ENCODE data around the gene ABRACL. TPM values are rescaled to one million over a fixed set of nuclear protein-coding genes. Genes with fewer than 3 reads are reported as not detected.

Gene ABRACL
- total RNA-seq, 1 experiment from 2014 or later: 22.2 TPM

- CTCF ChIA-PET: no interaction called here
- POLR2A ChIA-PET: no interaction called here
- H3K36me3 ChIP-seq (ENCODE audit: control insufficient read depth, insufficient read depth, low read length): no peaks in the 10 kb centered on the region
- H3K27ac ChIP-seq (ENCODE audit: low read length): no peak overlapping the region
- no TSS peak for BruUV-seq (replicated peaks)
- no peaks in the 10 kb centered on the region for H3K4me1 ChIP-seq (ENCODE audit: control insufficient read depth, insufficient read depth, low read length)
- ATAC-seq (no peak), DNase-seq (ENCODE audit: low read depth, low spot score) (no peak)
- in situ Hi-C loops (cut with HindIII; ENCODE audit: low pct_unique_long_range_greater_than_20kb, low sequenced_read_pairs) (no loop called here), intact Hi-C loops (cut with micrococcal nuclease; ENCODE audit: unreplicated experiment) (no loop called here)
- peaks cover 20% of the 10 kb centered on the region for H3K27me3 ChIP-seq (ENCODE audit: control insufficient read depth, insufficient read depth, low read length)
- no peak overlapping the region for H3K4me3 ChIP-seq (ENCODE audit: low read depth in 2 of 2, low read length in 2 of 2)
- TF ChIP-seq TCF7L2 (IDR thresholded peaks at IDR 0.05; ENCODE audit: low read depth, low read length): no peak
- TF ChIP-seq CTCF (IDR thresholded peaks at IDR 0.05): no peak
- TF ChIP-seq SIN3A (IDR thresholded peaks at IDR 0.05; ENCODE audit: borderline replicate concordance, insufficient read depth, low read depth, low read length): no peak
- no peak for TF ChIP-seq POLR2AphosphoS5 (IDR thresholded peaks at IDR 0.05; ENCODE audit: low read depth, low read length)
- TF ChIP-seq REST (IDR thresholded peaks at IDR 0.05; ENCODE audit: insufficient read depth in 1 of 2, low read depth in 2 of 2, low read length in 1 of 2): no peak
- H3K9me3 ChIP-seq (ENCODE audit: control insufficient read depth, insufficient read depth, low read depth, low read length): no peaks in the 10 kb centered on the region
These were observed 24.8 kb downstream of the ABRACL start for GRCh38 chr6:139053382-139053781.

GRCh38 chr6:139054001-139054400 lies 25.5 kb downstream of the ABRACL start:
- in situ Hi-C loops (cut with HindIII; ENCODE audit: low pct_unique_long_range_greater_than_20kb, low sequenced_read_pairs) (no loop called here), intact Hi-C loops (cut with micrococcal nuclease; ENCODE audit: unreplicated experiment) (no loop called here)
- DNase-seq (ENCODE audit: low read depth, low spot score) (no peak), ATAC-seq (no peak)
- H3K36me3 ChIP-seq (ENCODE audit: control insufficient read depth, insufficient read depth, low read length): no peaks in the 10 kb centered on the region
- H3K4me3 ChIP-seq (ENCODE audit: low read depth in 2 of 2, low read length in 2 of 2): no peak overlapping the region
- H3K9me3 ChIP-seq (ENCODE audit: control insufficient read depth, insufficient read depth, low read depth, low read length): no peaks in the 10 kb centered on the region
- ChIA-PET POLR2A (no interaction called here), CTCF (no interaction called here)
- TF ChIP-seq TCF7L2 (IDR thresholded peaks at IDR 0.05; ENCODE audit: low read depth, low read length): no peak
- no peak for TF ChIP-seq SIN3A (IDR thresholded peaks at IDR 0.05; ENCODE audit: borderline replicate concordance, insufficient read depth, low read depth, low read length)
- TF ChIP-seq POLR2AphosphoS5 (IDR thresholded peaks at IDR 0.05; ENCODE audit: low read depth, low read length): no peak
- TF ChIP-seq REST (IDR thresholded peaks at IDR 0.05; ENCODE audit: insufficient read depth in 1 of 2, low read depth in 2 of 2, low read length in 1 of 2): no peak
- TF ChIP-seq CTCF (IDR thresholded peaks at IDR 0.05): no peak
- no TSS peak for BruUV-seq (replicated peaks)
- peaks cover 20% of the 10 kb centered on the region for H3K27me3 ChIP-seq (ENCODE audit: control insufficient read depth, insufficient read depth, low read length)
- no peak overlapping the region for H3K27ac ChIP-seq (ENCODE audit: low read length)
- H3K4me1 ChIP-seq (ENCODE audit: control insufficient read depth, insufficient read depth, low read length): no peaks in the 10 kb centered on the region

Measured in Panc1 (cell line).